Body of pancreas (tissue), 4 donors: ENCODE measurements around the gene NECAB3. TPM values are rescaled to one million over a fixed set of nuclear protein-coding genes. Genes with fewer than 3 reads are reported as not detected.

ENCODE experiments used
- ATAC-seq: fragments of 150-250 bp; one replicate; pipeline ENCODE4 v1.9.1; 2016
- DNase-seq, 4 donors: peaks; one replicate each; pipeline ENCODE4 v3.0.0-alpha.2; 2019
- H3K27ac ChIP-seq, 4 donors: fragments of 200-600 bp; sonication (generic); 1 replicate in 3 of 4; 2 replicates in 1 of 4; pipeline versions ENCODE4 v1.5.1 to v1.6.1; 2016 to 2019; ENCODE audit warnings: mild to moderate bottlenecking in 1 of 4, mixed read lengths in 1 of 4, moderate library complexity in 1 of 4
- H3K27me3 ChIP-seq, 2 donors: fragments of 200-600 bp; sonication (generic); one replicate each; pipeline ENCODE4 v1.6.0; 2016; ENCODE audit warnings: mild to moderate bottlenecking in 1 of 2
- H3K36me3 ChIP-seq, 2 donors: fragments of 200-600 bp; sonication (generic); replicated peaks in 1 of 2; 2 replicates each; pipeline ENCODE4 v1.5.1; 2016; ENCODE audit warnings: low read depth in 2 of 2; ENCODE audit not compliant: insufficient read depth in 1 of 2
- H3K4me1 ChIP-seq: fragments of 200-600 bp; sonication (generic); one replicate; pipeline ENCODE4 v1.6.0; 2016
- H3K4me3 ChIP-seq, 2 donors: fragments of 200-600 bp; sonication (generic); 1 replicate in 1 of 2; 2 replicates in 1 of 2; pipeline ENCODE4 v1.5.1; 2016 to 2019
- H3K9me3 ChIP-seq, 3 donors: fragments of 200-600 bp; sonication (generic); 1 replicate in 2 of 3; 2 replicates in 1 of 3; pipeline ENCODE4 v1.5.1; 2016
- POLR2A ChIP-seq, 3 donors: fragments of 450-650 bp; IDR thresholded peaks; one replicate each; pipeline ENCODE4 v1.6.1; 2016; ENCODE audit warnings: antibody characterized with exemption in 3 of 3, mild to moderate bottlenecking in 2 of 3
- WGBS, 2 donors: methylation state at CpG; one replicate each; pipeline ENCODE4 v1.1.5; 2017; 5-methylcytosine and 5-hydroxymethylcytosine counted together
- intact Hi-C: fragments of 100-400 bp; cut with DNase I; formaldehyde crosslinking; loops from one replicate; pipeline ENCODE4 v1.15.1; 2023
- total RNA-seq, 2 donors: library from RNA; depleted of rRNA; stranded (reverse); fragments of >200 nt; gene quantifications; one replicate each; pipeline ENCODE4 v1.1.0, GENCODE V29; 2016
- TF ChIP-seq, protein P1 (sequence below), 7 experiments: fragments of 450-650 bp in 4 of 7; fragments of 200-600 bp in 3 of 7; sonication (generic) in 3 of 7; IDR thresholded peaks; one replicate each; pipeline ENCODE4 v1.5.1; 2016 to 2019; ENCODE audit warnings: antibody characterized with exemption in 7 of 7

The NECAB3 gene
- total RNA-seq, 2 donors from 2014 or later, result 41.8 to 92.3 TPM

DNA sequence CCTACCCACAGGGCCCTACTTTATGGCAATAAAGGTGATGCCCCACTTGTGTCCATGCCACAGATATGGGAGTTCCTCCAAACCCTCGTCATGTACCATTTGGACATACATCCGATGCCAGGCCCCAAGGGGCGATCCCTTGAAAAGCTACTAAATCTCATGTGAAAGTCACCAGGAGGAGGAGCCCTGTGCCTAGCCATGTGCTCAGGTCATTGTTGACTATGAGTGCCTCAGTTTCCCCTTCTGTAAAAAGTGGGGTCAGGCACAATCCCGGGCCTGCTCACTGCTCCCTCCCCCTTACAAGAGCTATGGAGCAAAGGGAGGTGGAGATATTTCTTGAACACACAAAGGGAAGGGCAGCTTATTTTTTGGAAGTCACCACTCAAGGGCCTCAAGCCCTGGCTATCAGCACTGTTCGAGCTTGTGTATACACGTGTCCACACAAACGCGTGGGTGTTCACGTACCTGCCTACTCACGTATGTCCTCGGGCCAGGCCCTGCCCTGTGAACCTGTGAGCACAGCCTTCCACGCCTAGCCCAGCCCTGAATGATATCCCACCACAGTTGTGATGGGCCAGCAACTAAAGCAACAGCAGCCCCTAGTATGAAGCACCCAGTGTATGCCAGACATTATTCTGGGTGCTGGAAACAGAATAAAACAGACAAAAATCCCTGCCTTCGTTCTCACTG lies 5.6 kb downstream of the NECAB3 start:
- peak overlapping the region in 2 of 4 donors; percentile 89 to 93 for H3K27ac ChIP-seq
- intact Hi-C loops, result no loop called here
- ATAC-seq (no peak), DNase-seq (no peak)
- H3K36me3 ChIP-seq, result peaks cover 0 to 3% of the 10 kb centered on the region in 2 donors
- TF ChIP-seq, protein P1, sequence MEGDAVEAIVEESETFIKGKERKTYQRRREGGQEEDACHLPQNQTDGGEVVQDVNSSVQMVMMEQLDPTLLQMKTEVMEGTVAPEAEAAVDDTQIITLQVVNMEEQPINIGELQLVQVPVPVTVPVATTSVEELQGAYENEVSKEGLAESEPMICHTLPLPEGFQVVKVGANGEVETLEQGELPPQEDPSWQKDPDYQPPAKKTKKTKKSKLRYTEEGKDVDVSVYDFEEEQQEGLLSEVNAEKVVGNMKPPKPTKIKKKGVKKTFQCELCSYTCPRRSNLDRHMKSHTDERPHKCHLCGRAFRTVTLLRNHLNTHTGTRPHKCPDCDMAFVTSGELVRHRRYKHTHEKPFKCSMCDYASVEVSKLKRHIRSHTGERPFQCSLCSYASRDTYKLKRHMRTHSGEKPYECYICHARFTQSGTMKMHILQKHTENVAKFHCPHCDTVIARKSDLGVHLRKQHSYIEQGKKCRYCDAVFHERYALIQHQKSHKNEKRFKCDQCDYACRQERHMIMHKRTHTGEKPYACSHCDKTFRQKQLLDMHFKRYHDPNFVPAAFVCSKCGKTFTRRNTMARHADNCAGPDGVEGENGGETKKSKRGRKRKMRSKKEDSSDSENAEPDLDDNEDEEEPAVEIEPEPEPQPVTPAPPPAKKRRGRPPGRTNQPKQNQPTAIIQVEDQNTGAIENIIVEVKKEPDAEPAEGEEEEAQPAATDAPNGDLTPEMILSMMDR (IDR thresholded peaks at IDR 0.05), result no peak
- no peak for TF ChIP-seq POLR2A (IDR thresholded peaks at IDR 0.05)
- H3K27me3 ChIP-seq, result no peaks in the 10 kb centered on the region
- H3K9me3 ChIP-seq, result no peaks in the 10 kb centered on the region
- H3K4me1 ChIP-seq, result peaks cover 55% of the 10 kb centered on the region
- H3K4me3 ChIP-seq, result no peak overlapping the region
- 71 to 84% methylated on average over 5 to 13 of the region's 13 CpGs for WGBS, 2 donors

- Histone ChIP-seq H3K27ac (peak overlapping the region; percentile 87 to 93 (median 90)), H3K36me3 (peaks cover 0 to 3% of the 10 kb centered on the region in 2 donors), H3K27me3 (no peaks in the 10 kb centered on the region), H3K4me3 (peak overlapping the region in 1 of 2 donors; percentile 48), H3K4me1 (peaks cover 52% of the 10 kb centered on the region), H3K9me3 (no peaks in the 10 kb centered on the region)
- DNase-seq (peak; percentile 83 to 89 (median 86)), ATAC-seq (peak; percentile 58)
- 0 to 9% methylated on average over 3 to 46 of the region's 47 CpGs for WGBS, 2 donors
- TF ChIP-seq POLR2A (IDR thresholded peaks at IDR 0.05), result peak in 1 of 3 donors; percentile 18
- TF ChIP-seq, protein P1 (IDR thresholded peaks at IDR 0.05), result peak; percentile 89 to 98 (median 92)
- intact Hi-C loops, result no loop called here
Observed at GRCh38 chr20:33667676-33668465, 6.4 kb downstream of the NECAB3 start.

DNA sequence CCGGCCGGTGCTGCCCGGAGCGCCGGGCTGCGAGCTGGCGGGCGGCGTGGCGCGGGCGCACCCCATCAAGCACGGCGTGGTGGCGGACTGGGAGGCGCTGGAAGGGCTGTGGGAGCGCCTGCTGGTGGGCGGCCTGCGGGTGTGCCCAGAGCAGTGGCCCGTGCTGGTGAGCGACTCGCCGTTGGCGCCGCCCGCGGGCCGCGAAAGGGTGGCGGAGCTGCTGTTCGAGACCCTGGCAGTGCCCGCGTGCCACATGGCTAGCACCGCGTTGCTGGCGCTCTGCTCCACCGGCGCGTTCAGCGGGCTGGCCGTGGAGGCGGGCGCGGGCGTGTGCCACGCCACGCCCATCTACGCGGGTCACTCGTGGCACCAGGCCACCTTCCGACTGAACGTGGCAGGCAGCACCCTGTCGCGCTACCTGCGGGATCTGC lies 7.0 kb downstream of the NECAB3 start:
- H3K4me3 ChIP-seq, result peak overlapping the region; percentile 45 to 48
- intact Hi-C loops, result no loop called here
- no peaks in the 10 kb centered on the region for H3K9me3 ChIP-seq
- H3K36me3 ChIP-seq, result peaks cover 0 to 3% of the 10 kb centered on the region in 2 donors
- no peak for TF ChIP-seq POLR2A (IDR thresholded peaks at IDR 0.05)
- TF ChIP-seq, protein P1 (IDR thresholded peaks at IDR 0.05), result no peak
- WGBS, 2 donors, result 15% methylated on average over 54 of the region's 55 CpGs; no CpG with 5 or more reads in 1 of the 2 donors
- ATAC-seq (peak; percentile 23), DNase-seq (peak; percentile 71 to 84 (median 76))
- peaks cover 50% of the 10 kb centered on the region for H3K4me1 ChIP-seq
- peak overlapping the region; percentile 87 to 93 (median 90) for H3K27ac ChIP-seq
- no peaks in the 10 kb centered on the region for H3K27me3 ChIP-seq

DNA sequence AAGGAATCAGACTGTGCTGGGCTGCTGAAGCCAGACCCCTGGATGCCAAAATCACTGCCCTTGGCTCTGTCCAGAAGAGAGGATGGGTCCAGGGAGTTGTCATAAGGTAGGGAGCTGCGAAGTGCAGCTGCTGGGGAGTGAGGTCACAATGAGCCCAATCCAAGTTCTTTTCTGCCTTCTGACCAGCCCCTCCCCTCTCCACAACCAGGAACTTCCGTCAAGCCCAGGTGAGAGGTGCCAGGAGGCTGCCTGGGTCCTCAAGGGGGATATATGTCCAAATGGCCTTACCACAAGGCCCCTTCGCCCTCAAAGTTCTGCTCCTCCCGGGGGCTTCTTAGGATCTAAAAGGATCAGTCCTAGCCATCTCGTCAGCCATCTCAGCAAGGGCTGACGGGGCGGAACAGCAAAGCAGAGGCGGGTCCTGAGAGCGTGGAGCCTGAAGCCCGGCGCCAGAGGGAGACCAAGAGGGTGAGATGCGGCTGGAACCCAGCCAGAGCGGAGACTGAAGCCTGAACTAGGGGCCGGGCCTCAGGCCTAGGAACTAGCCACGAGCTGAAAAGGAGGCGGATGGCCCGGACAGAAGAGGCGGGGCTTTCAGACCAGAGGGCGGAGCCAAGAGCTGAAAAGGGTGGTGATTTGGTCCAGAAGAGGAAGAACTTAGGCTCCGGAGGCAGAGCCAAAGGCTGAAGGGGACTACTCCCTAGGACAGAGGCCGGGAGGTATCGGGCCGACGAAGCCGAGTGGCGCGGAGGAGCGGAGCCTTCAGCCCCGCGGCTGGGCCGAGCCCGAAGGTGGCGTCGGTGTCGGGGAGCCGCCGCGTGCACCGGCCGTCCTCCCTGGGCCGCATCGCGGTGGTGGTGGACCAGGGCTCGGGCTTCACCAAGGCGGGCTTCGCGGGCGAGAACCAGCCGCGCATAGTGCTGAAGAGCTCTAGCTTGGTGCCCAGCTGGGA lies 7.7 kb downstream of the NECAB3 start, which contains the start of gene ACTL10:
Gene ACTL10, plus strand, starts transcription at position 651 of the 952 bp plus-strand sequence. CDS start 555 bp downstream, outside the sequence.
- 2 to 12% methylated on average over 22 to 49 of the region's 50 CpGs for WGBS, 2 donors
- DNase-seq (peak; percentile 98 to 100 (median 99)), ATAC-seq (peak; percentile 81)
- Histone ChIP-seq H3K4me3 (peak within 1 kb of the TSS; percentile 45 to 48), H3K9me3 (no peaks in the 10 kb centered on the region), H3K27me3 (no peaks in the 10 kb centered on the region), H3K36me3 (peaks cover 0 to 3% of the 10 kb centered on the region in 2 donors), H3K27ac (peak within 1 kb of the TSS; percentile 87 to 93 (median 90)), H3K4me1 (peaks cover 50% of the 10 kb centered on the region)
- TF ChIP-seq, protein P1 (IDR thresholded peaks at IDR 0.05), result peak in 6 of 7 experiments; percentile 11 to 59 (median 50)
- peak; percentile 75 to 94 (median 88) for TF ChIP-seq POLR2A (IDR thresholded peaks at IDR 0.05)
- intact Hi-C loops, result no loop called here
